Activated CD4-positive, alpha-beta T cell treated with anti-CD3 and anti-CD28 coated beads, Interleukin-2, amount 10 ng/mL, durations not matched to agents 7 days and 5 days (primary cell): ENCODE data around the gene CCL21. TPM values are rescaled to one million over a fixed set of nuclear protein-coding genes. Genes with fewer than 3 reads are reported as not detected.

Source experiments
- CTCF ChIA-PET: fragments of 350-600 bp; sonication (Branson Sonifier 250); formaldehyde crosslinking; loops from one replicate; lab custom pipeline; 2021; ENCODE audit warnings: antibody characterized with exemption; lab: Charles Lee
- POLR2A ChIA-PET: fragments of 350-600 bp; sonication (Branson Sonifier 250); formaldehyde crosslinking; loops from one replicate; lab custom pipeline; 2021; ENCODE audit warnings: antibody characterized with exemption; lab: Charles Lee
- DNase-seq: peaks from one replicate; pipeline ENCODE4 v3.0.0-alpha.2; 2020
- H3K27ac Mint-ChIP-seq: one replicate; pipeline ENCODE4 v1.8.0; 2021; ENCODE audit warnings: mild to moderate bottlenecking, moderate library complexity, mixed read lengths
- H3K27me3 Mint-ChIP-seq: one replicate; pipeline ENCODE4 v1.8.0; 2021; ENCODE audit warnings: mixed read lengths
- H3K36me3 Mint-ChIP-seq: one replicate; pipeline ENCODE4 v1.8.0; 2021; ENCODE audit warnings: low read depth, mixed read lengths
- H3K4me1 Mint-ChIP-seq: one replicate; pipeline ENCODE4 v1.8.0; 2021; ENCODE audit warnings: mixed read lengths
- H3K4me3 Mint-ChIP-seq: one replicate; pipeline ENCODE4 v1.8.0; 2021; ENCODE audit warnings: mild to moderate bottlenecking, moderate library complexity, mixed read lengths
- H3K9me3 Mint-ChIP-seq: one replicate; pipeline ENCODE4 v1.8.0; 2021; ENCODE audit warnings: mixed read lengths
- total RNA-seq, 2 experiments: library from RNA; stranded (reverse); gene quantifications; one replicate each; pipeline ENCODE4 v1.2.3, GENCODE V29; 2021

The CCL21 gene
- total RNA-seq, 2 experiments from 2014 or later, result not detected

- ChIA-PET CTCF (interaction anchor here (0.6 to 3.0 kb wide), 5 partner anchors 17 to 924 kb away, joined by 3 to 11 read pairs (median 7); partner anchors contain the start of gene GALT), POLR2A (no interaction called here)
- peak overlapping the region; percentile 96 for H3K27ac Mint-ChIP-seq
- H3K4me3 Mint-ChIP-seq, result peak overlapping the region; percentile 17
- DNase-seq, result peak; percentile 32
- no peaks in the 10 kb centered on the region for H3K27me3 Mint-ChIP-seq
- H3K36me3 Mint-ChIP-seq, result peaks cover 31% of the 10 kb centered on the region
- peaks cover 56% of the 10 kb centered on the region for H3K4me1 Mint-ChIP-seq
- H3K9me3 Mint-ChIP-seq, result no peaks in the 10 kb centered on the region
Observed at GRCh38 chr9:34663303-34663605, 46.7 kb downstream of the CCL21 start.

GRCh38 chr9:34662526-34663302 lies 47.2 kb downstream of the CCL21 start, which contains the start of gene CCL27:
CCL27 (minus strand) TSS chr9:34662657; CDS start chr9:34662633, 24 bp downstream.
- ChIA-PET POLR2A (no interaction called here), CTCF (interaction anchor here (0.6 to 3.0 kb wide), 6 partner anchors 16 to 925 kb away, joined by 3 to 11 read pairs (median 6); partner anchors contain the start of gene GALT)
- DNase-seq, result no peak
- Mint-ChIP-seq H3K4me3 (peak within 1 kb of the TSS; percentile 17), H3K9me3 (no peaks in the 10 kb centered on the region), H3K36me3 (peaks cover 28% of the 10 kb centered on the region), H3K4me1 (peaks cover 54% of the 10 kb centered on the region), H3K27me3 (no peaks in the 10 kb centered on the region), H3K27ac (peak within 1 kb of the TSS; percentile 96)

GRCh38 chr9:34659592-34660253 lies 50.2 kb downstream of the CCL21 start:
- H3K4me3 Mint-ChIP-seq, result no peak overlapping the region
- no peaks in the 10 kb centered on the region for H3K9me3 Mint-ChIP-seq
- CTCF ChIA-PET, result interaction anchor here (0.9 to 2.2 kb wide), 5 partner anchors 9 to 26 kb away, joined by 3 to 13 read pairs (median 6); partner anchors contain the start of genes GALT and SIGMAR1
- no peak for DNase-seq
- no peak overlapping the region for H3K27ac Mint-ChIP-seq
- POLR2A ChIA-PET, result no interaction called here
- no peaks in the 10 kb centered on the region for H3K27me3 Mint-ChIP-seq
- peaks cover 35% of the 10 kb centered on the region for H3K4me1 Mint-ChIP-seq
- peaks cover 24% of the 10 kb centered on the region for H3K36me3 Mint-ChIP-seq

Other genes starting within 250 kb of the CCL21 start
- not detected for gene ENHO, start 187.1 kb downstream of the CCL21 start, total RNA-seq
- gene CNTFR, start 120.4 kb downstream of the CCL21 start, total RNA-seq, result not detected
- gene RPP25L, start 98.0 kb downstream of the CCL21 start, total RNA-seq, result 10 to 100 TPM; 22.7 to 26.8 TPM
- gene DCTN3, start 89.6 kb downstream of the CCL21 start, total RNA-seq, result 100 to 1,000 TPM; 150 to 153 TPM
- gene ARID3C, start 81.1 kb downstream of the CCL21 start, total RNA-seq, result under 1 TPM; 0.46 to 0.69 TPM
- gene SIGMAR1, start 72.3 kb downstream of the CCL21 start, total RNA-seq, result 10 to 100 TPM; 57.7 to 62.2 TPM
- 100 to 1,000 TPM; 114 to 125 TPM for gene GALT, start 63.5 kb downstream of the CCL21 start, total RNA-seq
- 10 to 100 TPM; 66.3 to 68.5 TPM for gene IL11RA, start 58.0 kb downstream of the CCL21 start, total RNA-seq
- not detected for gene CCL27, start 47.5 kb downstream of the CCL21 start, total RNA-seq
- not detected for gene CCL19, start 18.9 kb downstream of the CCL21 start, total RNA-seq
- gene PHF24, start 248.1 kb upstream of the CCL21 start, total RNA-seq, result not detected